CD4-positive, CD25-positive, alpha-beta regulatory T cell (primary cell): ENCODE measurements around the gene PARG. TPM values are rescaled to one million over a fixed set of nuclear protein-coding genes. Genes with fewer than 3 reads are reported as not detected.

Source experiments
- ATAC-seq, 2 donors: fragments of 150-1000 bp; cut with Tn5 transposase; one replicate each; pipeline ENCODE4 v1.10.0; 2021; ENCODE audit warnings: low read depth in 2 of 2, moderate number of reproducible peaks in 2 of 2, moderate library complexity in 1 of 2
- DNase-seq, 3 donors: peaks; one replicate each; pipeline versions ENCODE4 v3.0.0 to v3.0.0-alpha.2; 2012 to 2022; ENCODE audit warnings: mixed read lengths in 1 of 3
- H3K27ac ChIP-seq: one replicate; pipeline ENCODE4 v1.7.0; 2013; ENCODE audit warnings: mild to moderate bottlenecking, low read length; ENCODE audit not compliant: insufficient read depth, poor library complexity, severe bottlenecking
- H3K27me3 ChIP-seq: one replicate; pipeline ENCODE4 v1.7.0; 2013; ENCODE audit warnings: low read length; ENCODE audit not compliant: control insufficient read depth, insufficient read depth
- H3K36me3 ChIP-seq: one replicate; pipeline ENCODE4 v1.7.0; 2013; ENCODE audit warnings: mild to moderate bottlenecking, low read length, moderate library complexity; ENCODE audit not compliant: control insufficient read depth, insufficient read depth
- H3K4me1 ChIP-seq: 2 replicates; pipeline ENCODE4 v1.7.0; 2013; ENCODE audit warnings: mild to moderate bottlenecking, low read length; ENCODE audit not compliant: insufficient read depth, control insufficient read depth, poor library complexity, severe bottlenecking
- H3K4me3 ChIP-seq: one replicate; pipeline ENCODE4 v1.7.0; 2013; ENCODE audit warnings: low read depth, mild to moderate bottlenecking, low read length, moderate library complexity
- H3K9me3 ChIP-seq, 2 experiments: 1 replicate in 1 of 2; 2 replicates in 1 of 2; pipeline ENCODE4 v1.7.0; 2013; ENCODE audit warnings: low read length in 2 of 2, mild to moderate bottlenecking in 1 of 2, moderate library complexity in 1 of 2; ENCODE audit not compliant: control insufficient read depth in 2 of 2
- H3K27ac Mint-ChIP-seq, 3 donors: one replicate each; pipeline ENCODE4 v1.8.0; 2020 to 2022; ENCODE audit warnings: mild to moderate bottlenecking in 3 of 3, mixed read lengths in 3 of 3, moderate library complexity in 2 of 3
- H3K27me3 Mint-ChIP-seq: one replicate; pipeline ENCODE4 v1.8.0; 2022; ENCODE audit warnings: mild to moderate bottlenecking, mixed read lengths
- H3K36me3 Mint-ChIP-seq: one replicate; pipeline ENCODE4 v1.8.0; 2020; ENCODE audit warnings: mixed read lengths
- H3K4me1 Mint-ChIP-seq, 4 donors: one replicate each; pipeline ENCODE4 v1.8.0; 2020 to 2022; ENCODE audit warnings: mixed read lengths in 4 of 4, mild to moderate bottlenecking in 1 of 4
- H3K4me3 Mint-ChIP-seq, 4 donors: one replicate each; pipeline ENCODE4 v1.8.0; 2020 to 2022; ENCODE audit warnings: mild to moderate bottlenecking in 4 of 4, mixed read lengths in 4 of 4, moderate library complexity in 3 of 4
- H3K9me3 Mint-ChIP-seq, 7 donors: one replicate each; pipeline ENCODE4 v1.8.0; 2020 to 2022; ENCODE audit warnings: mixed read lengths in 7 of 7, mild to moderate bottlenecking in 3 of 7, moderate library complexity in 2 of 7
- polyA plus RNA-seq, 4 donors: library from polyadenylated mRNA; unstranded; fragments of 300-500 nt; fragmentation: Illumina TruSeq; gene quantifications; one replicate each; pipeline ENCODE4 v1.2.3, GENCODE V29; 2021
- total RNA-seq: library from RNA; stranded (reverse); gene quantifications from one replicate; pipeline ENCODE4 v1.2.3, GENCODE V29; 2022

PARG gene
- total and polyA plus RNA-seq, 5 donors from 2014 or later = 9.7 to 30.4 (median 12.9) TPM

DNA sequence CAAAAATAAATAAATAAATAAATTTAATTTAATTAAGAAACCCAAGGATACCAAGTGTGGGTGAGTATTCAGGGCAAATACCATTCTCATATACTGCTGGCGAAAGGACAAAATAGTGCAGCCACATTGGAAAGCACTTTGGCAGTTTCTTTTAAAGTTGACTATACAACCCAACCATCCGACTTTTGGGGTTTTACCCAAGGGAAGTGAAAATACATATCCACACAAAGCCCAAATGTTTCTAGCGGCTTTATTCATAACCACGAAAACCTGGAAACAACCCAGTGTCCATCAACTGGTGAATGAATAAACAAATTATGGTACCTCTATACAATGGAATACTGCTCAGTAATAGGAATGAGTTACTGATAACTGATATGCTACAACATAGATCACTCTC, 143.6 kb downstream of the PARG start:
- no peaks in the 10 kb centered on the region for H3K4me1 ChIP-seq
- no peak overlapping the region for H3K4me3 Mint-ChIP-seq
- H3K9me3 ChIP-seq = no peaks in the 10 kb centered on the region
- H3K9me3 Mint-ChIP-seq = peaks cover 0 to 1% (median 0%) of the 10 kb centered on the region in 7 donors
- DNase-seq (no peak), ATAC-seq (no peak)
- H3K27me3 Mint-ChIP-seq = peaks cover 6% of the 10 kb centered on the region
- no peaks in the 10 kb centered on the region for H3K36me3 Mint-ChIP-seq
- no peaks in the 10 kb centered on the region for H3K36me3 ChIP-seq
- H3K4me1 Mint-ChIP-seq = no peaks in the 10 kb centered on the region
- H3K4me3 ChIP-seq = no peak overlapping the region
- peaks cover 2% of the 10 kb centered on the region for H3K27me3 ChIP-seq
- no peak overlapping the region for H3K27ac ChIP-seq
- H3K27ac Mint-ChIP-seq = no peak overlapping the region

DNA sequence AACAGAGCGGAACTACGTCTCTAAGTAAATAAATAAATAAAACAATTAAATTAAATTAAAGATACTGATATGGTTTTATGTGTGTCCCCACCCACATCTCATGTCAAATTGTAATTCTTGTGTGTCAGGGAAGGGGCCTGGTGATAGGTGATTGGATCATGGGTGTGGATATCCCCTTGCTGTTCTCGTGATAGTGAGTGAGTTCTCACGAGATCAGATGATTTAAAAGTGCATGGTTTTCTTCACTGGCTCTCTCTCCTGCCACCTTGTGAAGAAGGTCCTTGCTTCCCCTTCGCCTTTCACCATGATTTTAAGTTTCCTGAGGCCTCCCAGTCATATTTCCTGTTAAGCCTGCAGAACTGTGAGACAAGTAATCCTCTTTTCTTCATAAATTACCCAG, 150.7 kb downstream of the PARG start:
- Histone ChIP-seq H3K9me3 (no peaks in the 10 kb centered on the region), H3K4me1 (no peaks in the 10 kb centered on the region), H3K27ac (no peak overlapping the region), H3K36me3 (no peaks in the 10 kb centered on the region), H3K27me3 (no peaks in the 10 kb centered on the region), H3K4me3 (no peak overlapping the region)
- H3K27ac Mint-ChIP-seq = no peak overlapping the region
- H3K27me3 Mint-ChIP-seq = peaks cover 17% of the 10 kb centered on the region
- ATAC-seq = no peak
- H3K36me3 Mint-ChIP-seq = no peaks in the 10 kb centered on the region
- H3K9me3 Mint-ChIP-seq = no peaks in the 10 kb centered on the region
- no peak overlapping the region for H3K4me3 Mint-ChIP-seq
- no peak for DNase-seq
- no peaks in the 10 kb centered on the region for H3K4me1 Mint-ChIP-seq

- Histone ChIP-seq H3K36me3 (no peaks in the 10 kb centered on the region), H3K4me1 (no peaks in the 10 kb centered on the region), H3K4me3 (no peak overlapping the region), H3K27ac (no peak overlapping the region), H3K9me3 (no peaks in the 10 kb centered on the region), H3K27me3 (no peaks in the 10 kb centered on the region)
- Mint-ChIP-seq H3K27ac (no peak overlapping the region), H3K4me1 (no peaks in the 10 kb centered on the region), H3K27me3 (peaks cover 11% of the 10 kb centered on the region), H3K36me3 (no peaks in the 10 kb centered on the region), H3K4me3 (no peak overlapping the region), H3K9me3 (peaks cover 0 to 3% (median 0%) of the 10 kb centered on the region in 7 donors)
- DNase-seq (no peak), ATAC-seq (no peak)
Measured at GRCh38 chr10:49784681-49785080, 157.1 kb downstream of the PARG start.

GRCh38 chr10:49783645-49784044, 158.2 kb downstream of the PARG start:
- Histone ChIP-seq H3K4me3 (no peak overlapping the region), H3K36me3 (no peaks in the 10 kb centered on the region), H3K9me3 (no peaks in the 10 kb centered on the region), H3K27me3 (no peaks in the 10 kb centered on the region), H3K4me1 (no peaks in the 10 kb centered on the region), H3K27ac (no peak overlapping the region)
- ATAC-seq (no peak), DNase-seq (no peak)
- Mint-ChIP-seq H3K4me1 (no peaks in the 10 kb centered on the region), H3K27me3 (peaks cover 11% of the 10 kb centered on the region), H3K4me3 (no peak overlapping the region), H3K27ac (no peak overlapping the region), H3K36me3 (no peaks in the 10 kb centered on the region), H3K9me3 (peaks cover 0 to 6% (median 0%) of the 10 kb centered on the region in 7 donors)

GRCh38 chr10:49781247-49781646, 160.6 kb downstream of the PARG start:
- peaks cover 2% of the 10 kb centered on the region for H3K27me3 ChIP-seq
- no peaks in the 10 kb centered on the region for H3K36me3 ChIP-seq
- Mint-ChIP-seq H3K27ac (no peak overlapping the region), H3K36me3 (no peaks in the 10 kb centered on the region), H3K4me1 (no peaks in the 10 kb centered on the region), H3K9me3 (peaks cover 0 to 6% (median 0%) of the 10 kb centered on the region in 7 donors), H3K4me3 (no peak overlapping the region), H3K27me3 (no peaks in the 10 kb centered on the region)
- H3K27ac ChIP-seq = no peak overlapping the region
- no peaks in the 10 kb centered on the region for H3K9me3 ChIP-seq
- no peak for ATAC-seq
- no peak for DNase-seq
- H3K4me3 ChIP-seq = no peak overlapping the region
- no peaks in the 10 kb centered on the region for H3K4me1 ChIP-seq

DNA sequence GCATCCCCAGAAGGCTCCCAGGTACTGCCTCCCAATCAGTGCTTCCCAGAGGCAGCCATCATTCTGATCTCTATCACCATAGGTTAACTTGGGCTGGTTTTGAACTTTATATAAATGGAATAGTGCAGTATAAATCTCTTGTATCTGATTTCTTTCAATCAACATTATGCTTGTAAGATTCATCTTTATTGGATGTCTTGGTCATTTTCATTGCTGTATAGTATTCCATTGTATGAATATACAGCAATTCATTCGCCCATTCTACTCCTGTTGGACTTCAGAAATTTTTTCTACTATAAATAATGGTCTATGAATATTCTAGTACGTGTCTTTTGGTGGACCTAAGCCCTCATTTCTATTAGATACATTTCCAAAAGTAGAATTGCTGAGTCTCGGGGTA, 163.6 kb downstream of the PARG start:
- Mint-ChIP-seq H3K4me3 (no peak overlapping the region), H3K9me3 (peaks cover 0 to 4% (median 0%) of the 10 kb centered on the region in 7 donors), H3K27ac (no peak overlapping the region), H3K4me1 (no peaks in the 10 kb centered on the region), H3K27me3 (no peaks in the 10 kb centered on the region), H3K36me3 (no peaks in the 10 kb centered on the region)
- H3K4me1 ChIP-seq = no peaks in the 10 kb centered on the region
- no peak overlapping the region for H3K27ac ChIP-seq
- H3K36me3 ChIP-seq = no peaks in the 10 kb centered on the region
- no peaks in the 10 kb centered on the region for H3K9me3 ChIP-seq
- no peak for ATAC-seq
- DNase-seq = no peak
- peaks cover 2% of the 10 kb centered on the region for H3K27me3 ChIP-seq
- no peak overlapping the region for H3K4me3 ChIP-seq

DNA sequence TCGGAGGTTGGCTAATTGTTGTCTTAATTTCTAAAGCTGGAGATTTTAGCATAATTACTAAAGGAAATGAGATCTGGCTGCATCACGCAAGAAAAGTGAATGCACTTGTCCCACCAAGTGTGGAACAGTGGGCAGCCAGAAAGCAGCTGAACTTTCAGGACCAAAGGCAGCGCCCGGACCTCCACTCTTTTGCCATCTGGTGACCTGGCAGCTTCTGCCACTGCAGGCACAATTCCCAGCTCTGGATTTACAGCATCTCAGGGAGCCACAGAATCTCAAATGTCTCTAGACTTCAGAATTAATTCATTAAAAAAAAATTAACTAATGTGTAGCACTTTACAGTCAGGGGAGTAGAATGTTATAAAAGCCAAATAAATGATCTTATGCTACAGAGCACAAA, 165.0 kb downstream of the PARG start:
- no peak for ATAC-seq

DNA sequence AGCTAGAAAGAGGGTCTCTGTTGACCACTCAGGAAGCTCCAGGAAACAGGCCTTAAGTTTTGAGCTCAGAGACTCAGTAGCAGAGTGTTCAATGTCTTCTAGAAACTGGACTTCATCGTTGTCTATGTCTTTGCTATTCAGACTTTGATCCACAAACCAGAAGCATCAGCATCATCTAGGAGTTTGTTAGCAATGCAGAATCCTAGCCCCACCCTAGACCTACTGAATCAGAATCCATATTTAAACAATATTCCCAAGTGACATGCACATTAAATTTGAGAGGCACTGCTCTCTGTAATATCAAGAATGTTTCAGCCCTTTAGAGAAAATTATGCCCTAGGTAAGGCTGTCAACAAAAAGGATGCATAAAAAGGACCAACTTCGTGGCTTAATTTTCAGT, 166.8 kb downstream of the PARG start:
- no peak for DNase-seq
- Mint-ChIP-seq H3K4me3 (no peak overlapping the region), H3K36me3 (no peaks in the 10 kb centered on the region), H3K4me1 (no peaks in the 10 kb centered on the region), H3K9me3 (peaks cover 0 to 4% (median 1%) of the 10 kb centered on the region in 7 donors), H3K27me3 (peaks cover 27% of the 10 kb centered on the region), H3K27ac (no peak overlapping the region)
- H3K4me1 ChIP-seq = no peaks in the 10 kb centered on the region
- no peak overlapping the region for H3K4me3 ChIP-seq
- H3K27ac ChIP-seq = no peak overlapping the region
- no peaks in the 10 kb centered on the region for H3K36me3 ChIP-seq
- ATAC-seq = no peak
- H3K9me3 ChIP-seq = no peaks in the 10 kb centered on the region
- peaks cover 2% of the 10 kb centered on the region for H3K27me3 ChIP-seq

More for the DNA sequence above, 165.0 kb downstream of the PARG start:
- H3K27me3 ChIP-seq = peaks cover 2% of the 10 kb centered on the region
- H3K4me3 Mint-ChIP-seq = no peak overlapping the region
- H3K36me3 ChIP-seq = no peaks in the 10 kb centered on the region
- H3K9me3 Mint-ChIP-seq = peaks cover 0 to 4% (median 0%) of the 10 kb centered on the region in 7 donors
- no peaks in the 10 kb centered on the region for H3K4me1 Mint-ChIP-seq
- no peaks in the 10 kb centered on the region for H3K4me1 ChIP-seq
- peaks cover 12% of the 10 kb centered on the region for H3K27me3 Mint-ChIP-seq
- H3K4me3 ChIP-seq = no peak overlapping the region
- no peaks in the 10 kb centered on the region for H3K9me3 ChIP-seq
- no peaks in the 10 kb centered on the region for H3K36me3 Mint-ChIP-seq
- H3K27ac Mint-ChIP-seq = no peak overlapping the region
- H3K27ac ChIP-seq = no peak overlapping the region
- DNase-seq = no peak
